Activated CD4-positive, alpha-beta T cell treated with anti-CD3 and anti-CD28 coated beads for 4 hours (primary cell): ENCODE measurements around the gene TUBA1B.

Experiments used
- DNase-seq, 2 donors: peaks; one replicate each; pipeline ENCODE4 v3.0.0-alpha.2; 2020

TUBA1B gene

DNA sequence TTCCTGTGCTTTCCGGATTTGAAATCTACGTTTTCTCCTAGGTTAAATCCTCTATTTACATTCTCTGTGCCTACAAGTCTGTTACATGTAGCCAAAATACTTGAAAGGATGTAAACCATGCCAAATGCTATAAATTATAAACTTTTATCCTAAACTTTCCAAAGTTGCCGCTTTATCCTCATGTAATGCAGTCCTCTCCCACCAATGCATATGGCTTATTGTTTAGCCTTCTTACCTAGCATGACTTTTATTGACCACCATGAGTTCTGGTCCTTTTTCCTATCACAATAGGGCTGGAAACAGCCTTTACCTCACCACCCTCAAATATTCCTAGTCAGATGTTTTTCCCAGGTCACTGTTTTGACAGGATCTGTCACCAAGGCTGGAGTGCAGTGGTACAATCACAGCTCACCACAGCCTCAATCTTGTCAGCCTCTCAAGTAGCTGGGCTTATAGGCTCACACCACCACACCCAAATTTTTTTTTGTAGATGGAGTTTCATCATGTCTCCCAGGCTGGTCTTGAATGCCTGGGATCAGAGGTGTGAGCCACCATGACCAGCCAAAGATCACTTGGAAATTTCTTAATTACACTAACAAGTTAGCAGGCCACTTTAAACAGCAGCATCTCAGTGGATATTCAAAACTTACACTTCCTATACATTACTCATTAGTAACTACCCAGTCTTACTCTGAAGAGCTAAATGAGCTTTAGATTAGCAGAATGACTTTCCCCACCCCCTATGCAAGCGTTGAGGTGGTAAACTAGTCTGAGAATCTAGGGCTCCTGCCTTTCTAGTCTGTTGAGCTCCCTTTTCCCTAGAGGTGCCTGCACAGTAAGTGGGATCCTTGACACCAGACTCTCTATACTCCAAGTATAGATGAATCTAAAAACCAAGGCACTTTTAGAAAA, 4.1 kb downstream of the TUBA1B start:
- DNase-seq = no peak

DNA sequence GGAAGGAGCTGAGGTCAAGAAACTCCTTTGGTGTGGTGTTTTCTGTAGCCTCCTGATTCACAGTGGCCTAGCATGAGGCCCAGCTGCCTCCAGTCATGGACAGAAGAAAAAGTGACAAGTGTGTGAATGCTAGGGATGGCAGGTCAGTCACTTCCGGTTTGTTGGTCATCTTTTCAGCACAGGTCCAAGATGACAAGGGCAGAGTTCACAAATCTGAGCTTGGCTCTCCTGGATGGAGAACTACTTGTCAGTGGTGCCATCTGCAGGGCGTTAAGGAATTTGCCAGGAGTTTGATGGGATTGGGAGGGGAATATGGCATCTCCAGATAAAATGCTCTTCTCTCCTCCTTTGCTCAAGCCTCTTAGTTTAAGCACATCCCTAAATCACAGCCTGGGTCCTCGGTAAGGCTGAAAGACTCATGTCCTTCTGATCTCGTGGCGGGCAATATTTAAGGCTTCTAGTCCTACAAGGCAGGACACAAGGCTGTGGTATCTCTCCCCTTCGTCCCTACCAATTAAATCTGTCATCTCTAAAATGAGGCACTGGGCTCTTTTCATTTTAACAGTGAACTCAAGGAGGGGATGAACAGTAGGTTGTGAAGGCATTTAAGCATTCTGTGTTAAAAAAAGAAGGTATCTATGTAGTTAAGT, 10.0 kb downstream of the TUBA1B start:
- DNase-seq = no peak

DNA sequence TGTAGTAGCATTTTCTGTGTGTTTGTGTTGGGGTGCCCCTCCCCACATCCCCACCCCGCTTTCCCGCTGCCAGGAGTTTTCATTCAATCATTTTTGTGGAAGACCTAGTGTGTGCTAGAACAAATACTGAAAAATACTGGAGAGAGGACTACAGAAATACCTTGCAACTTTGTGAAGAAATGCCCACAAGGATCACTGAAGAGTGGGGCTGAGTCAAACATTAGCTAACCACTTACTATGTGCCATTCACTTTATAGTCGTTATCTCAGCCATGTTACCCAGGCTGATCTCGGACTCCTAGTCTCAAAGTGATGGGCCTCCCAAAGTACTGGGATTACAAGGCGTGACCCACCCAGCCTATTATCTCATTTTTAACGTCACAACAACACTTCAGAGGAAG, 20.0 kb downstream of the TUBA1B start:
- no peak for DNase-seq

DNA sequence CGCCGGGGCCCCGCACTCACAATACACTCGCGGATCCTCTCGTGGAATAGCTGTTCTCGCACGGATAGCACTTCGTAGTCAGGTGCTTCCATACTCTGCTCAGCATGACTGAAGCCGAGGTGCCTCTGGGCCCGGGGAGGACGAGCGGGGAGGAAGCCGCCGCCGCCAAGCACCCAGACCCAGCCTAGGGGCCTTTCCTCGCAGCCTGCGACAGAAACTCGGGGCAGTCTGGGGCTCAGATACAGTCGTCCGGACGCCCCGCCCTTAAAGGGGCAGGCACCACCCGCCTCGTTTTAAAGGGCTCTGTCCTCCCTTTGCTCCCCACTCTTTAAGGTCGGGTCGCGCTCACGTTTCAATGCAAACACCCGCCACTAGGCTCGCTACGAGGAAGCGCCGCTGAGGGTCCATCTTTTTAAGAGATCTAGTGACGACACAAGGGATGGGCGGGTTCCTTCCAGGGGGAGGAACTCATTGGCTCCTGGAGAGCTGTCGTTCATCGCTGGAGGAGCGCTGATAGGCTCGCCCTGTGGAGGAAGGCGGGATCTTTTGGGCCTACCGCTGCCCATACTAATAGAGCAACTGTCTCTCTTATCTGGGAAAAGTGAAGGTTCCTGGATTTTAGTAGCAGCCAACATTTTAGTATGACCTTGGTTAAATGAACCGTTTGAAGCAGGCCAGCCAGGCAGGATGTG, 20.6 kb downstream of the TUBA1B start, which contains the start of gene LMBR1L:
TSS of gene LMBR1L (minus strand) at position 384 of the 692 bp plus-strand sequence. CDS start at position 92, 292 bp downstream.
- peak; percentile 94 to 97 for DNase-seq

DNA sequence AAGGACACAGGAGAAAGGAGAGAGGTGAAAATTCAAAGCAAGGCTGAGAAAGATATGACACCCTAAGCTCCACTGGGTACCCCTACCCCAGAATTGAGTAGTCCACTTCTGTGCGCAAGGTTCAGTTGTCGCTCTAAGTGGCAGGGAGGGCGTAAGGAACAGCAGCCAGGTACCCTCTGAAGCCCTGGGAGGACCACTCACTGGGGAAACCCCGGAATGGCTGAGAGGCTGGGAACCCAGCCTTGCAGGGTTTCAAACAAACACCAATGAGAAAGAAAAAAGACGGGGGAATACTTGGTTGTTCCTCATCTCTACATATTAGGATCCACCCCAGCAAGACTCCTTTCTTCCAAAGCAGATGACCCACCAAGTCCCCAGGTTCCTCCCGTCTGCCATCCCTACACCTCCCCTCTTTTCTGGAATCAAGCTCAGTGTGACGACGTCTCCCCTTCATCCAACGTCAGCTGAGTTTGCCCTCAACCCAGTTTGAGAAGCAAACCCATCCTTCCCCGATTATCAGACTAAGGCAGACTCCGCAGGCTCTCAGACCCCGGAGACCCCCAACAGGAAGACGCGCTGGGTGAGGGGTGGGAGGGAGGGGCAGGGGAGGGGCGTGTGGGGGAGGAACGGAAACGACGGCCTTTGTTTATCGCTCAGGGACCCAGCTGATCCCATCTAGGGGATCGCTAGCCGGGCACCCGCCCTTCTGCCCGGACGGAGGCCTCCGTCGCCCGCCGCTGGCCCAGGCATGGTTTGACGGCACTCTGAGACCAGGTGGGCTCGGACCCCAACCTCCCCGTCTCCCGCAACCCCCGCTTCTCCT, 21.3 kb downstream of the TUBA1B start:
- no peak for DNase-seq

DNA sequence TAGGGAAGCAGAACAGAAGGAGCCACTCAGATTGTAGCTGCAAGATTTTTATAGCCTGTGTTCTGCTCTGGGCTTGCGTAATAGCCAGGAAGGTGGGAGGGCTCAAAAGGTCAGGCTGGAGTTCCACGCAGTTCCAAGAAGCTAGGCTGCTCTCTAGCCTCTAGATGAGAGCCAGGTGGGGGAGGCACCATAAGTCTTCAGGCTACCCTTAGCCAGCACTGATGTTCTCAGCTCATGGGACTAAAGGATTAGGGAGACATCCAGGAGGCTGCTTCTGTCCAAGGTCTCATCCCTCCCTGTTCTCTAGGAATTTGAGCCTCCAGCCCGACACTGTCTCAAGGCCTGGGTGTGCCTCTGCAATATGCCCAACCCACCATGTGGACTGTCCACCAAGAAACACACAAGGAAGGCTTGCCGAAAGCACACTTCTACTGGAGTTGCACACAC, 22.2 kb downstream of the TUBA1B start:
- no peak for DNase-seq

DNA sequence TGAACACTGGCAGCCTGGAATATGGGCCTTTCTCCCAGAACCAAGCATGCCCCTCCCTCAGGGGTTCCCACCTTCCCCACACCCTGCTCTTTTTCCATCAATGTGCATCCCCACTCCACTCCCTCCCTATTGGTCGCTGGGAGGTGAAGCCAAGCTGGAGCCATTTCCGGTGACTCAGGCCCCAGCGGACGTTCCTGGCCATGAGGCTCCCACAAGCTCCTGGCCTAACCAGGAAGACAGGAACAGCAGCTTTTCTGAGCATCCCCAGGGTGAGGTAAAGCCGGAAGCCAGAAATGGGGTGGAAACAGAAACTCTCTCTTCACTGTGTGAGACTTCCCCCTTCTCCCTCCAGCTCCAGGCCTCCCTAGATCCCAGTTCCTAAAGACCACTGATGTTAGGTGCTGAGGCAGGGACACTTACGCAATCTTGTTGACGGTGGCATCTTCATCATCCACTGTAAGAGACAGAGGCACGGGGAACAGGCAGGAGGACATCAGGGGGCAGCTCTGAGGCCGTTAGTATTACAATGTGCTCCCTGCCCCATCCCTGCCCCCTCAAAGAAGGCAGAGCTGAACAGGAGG, 25.6 kb downstream of the TUBA1B start:
- no peak for DNase-seq

DNA sequence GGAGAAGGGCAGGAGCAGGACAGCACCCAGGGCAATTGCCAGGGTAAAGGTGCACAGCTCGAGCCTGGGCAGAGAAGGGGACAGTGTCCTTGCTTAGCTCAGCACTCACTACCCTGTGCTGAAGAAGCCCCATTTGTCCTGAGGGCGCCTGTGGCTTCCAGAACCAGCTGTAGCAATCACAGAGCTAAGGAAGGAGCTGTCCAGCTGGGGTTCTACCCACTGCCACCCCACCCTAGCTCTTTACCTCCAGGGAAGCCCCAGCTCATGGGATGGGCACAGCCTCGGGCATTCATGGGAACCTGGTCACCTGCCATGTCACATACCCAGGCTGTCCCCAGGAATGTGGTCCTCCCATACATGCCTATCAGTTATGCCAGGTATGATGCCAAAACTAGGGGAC, 26.4 kb downstream of the TUBA1B start:
- no peak for DNase-seq

DNA sequence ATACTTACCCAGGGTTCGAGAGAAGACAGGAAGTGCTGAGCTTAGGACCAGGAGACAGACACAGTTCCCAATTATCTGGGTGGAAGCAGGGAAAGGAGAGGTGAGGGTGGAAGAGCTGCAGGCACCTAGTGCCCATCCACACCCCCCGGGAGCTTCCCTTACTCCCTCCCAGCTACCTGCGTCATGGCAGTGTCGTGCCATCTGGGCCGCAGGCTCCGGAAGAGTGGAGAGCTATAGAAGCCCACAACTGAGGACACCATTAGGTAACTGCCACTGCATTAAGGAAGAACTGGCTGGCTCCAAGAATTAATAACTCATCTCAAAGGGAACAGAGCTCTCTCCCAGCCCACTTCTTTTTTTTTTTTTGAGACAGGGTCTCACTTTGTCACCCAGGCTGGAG, 30.8 kb downstream of the TUBA1B start:
- DNase-seq = no peak

DNA sequence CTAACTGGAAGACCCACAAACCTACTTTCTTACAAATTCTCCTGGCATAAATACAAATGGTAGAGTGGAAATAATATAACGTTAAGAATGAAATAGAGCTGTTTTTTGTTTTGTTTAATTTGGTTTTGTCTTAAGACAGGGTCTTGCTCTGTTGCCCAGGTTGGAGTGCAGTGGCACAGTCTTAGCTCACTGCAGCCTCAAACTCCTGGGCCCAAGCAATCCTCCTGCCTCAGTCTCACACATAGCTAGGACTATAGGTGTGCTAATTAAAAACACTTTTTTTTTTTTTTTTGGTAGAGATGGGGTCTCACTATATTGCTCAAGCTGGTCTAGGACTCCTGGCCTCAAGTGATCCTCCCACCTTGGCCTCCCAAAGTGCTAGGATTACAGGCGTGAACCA, 32.5 kb downstream of the TUBA1B start:
- DNase-seq = no peak

DNA sequence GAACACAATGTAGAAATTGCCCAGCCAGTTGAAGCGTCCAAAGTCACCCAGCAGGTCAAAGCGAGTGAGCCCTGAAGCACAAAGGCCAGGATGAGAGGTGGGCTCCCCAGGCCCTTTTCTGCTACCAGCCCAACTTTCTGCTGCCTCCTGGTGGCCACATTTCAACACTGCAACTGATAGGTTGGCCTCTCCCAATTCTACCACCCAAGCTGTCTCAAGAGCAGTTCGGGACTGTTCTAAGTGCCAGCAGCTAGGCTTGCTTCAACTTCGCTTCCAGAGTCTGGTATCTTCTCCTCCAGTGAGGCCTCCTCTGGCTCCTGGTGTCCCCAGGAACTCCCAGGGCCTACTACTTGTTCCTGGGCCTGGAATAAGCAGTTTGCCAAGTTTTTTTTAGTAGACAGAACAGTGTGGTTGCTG, 33.2 kb downstream of the TUBA1B start:
- DNase-seq = peak; percentile 46 to 67

DNA sequence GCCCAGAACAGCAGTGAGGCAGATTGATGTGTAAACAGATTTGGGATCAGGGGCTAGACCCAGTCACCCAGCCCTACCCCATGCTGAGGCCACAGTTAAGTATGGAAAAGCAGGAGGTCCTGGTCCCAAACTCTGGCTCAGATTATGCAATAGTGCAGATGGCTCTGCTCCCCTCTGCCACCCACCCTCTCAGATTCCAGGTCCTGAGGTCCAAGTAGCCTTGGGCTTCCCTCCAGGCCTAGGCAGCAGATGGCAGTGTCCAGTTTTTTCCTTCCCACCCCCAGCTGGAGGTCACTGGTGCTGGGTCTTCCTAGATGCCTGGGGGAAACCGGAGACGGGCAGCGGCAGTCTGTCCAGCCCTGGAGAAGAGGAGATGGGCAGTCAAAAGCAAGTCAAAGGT, 33.8 kb downstream of the TUBA1B start:
- DNase-seq = no peak

DNA sequence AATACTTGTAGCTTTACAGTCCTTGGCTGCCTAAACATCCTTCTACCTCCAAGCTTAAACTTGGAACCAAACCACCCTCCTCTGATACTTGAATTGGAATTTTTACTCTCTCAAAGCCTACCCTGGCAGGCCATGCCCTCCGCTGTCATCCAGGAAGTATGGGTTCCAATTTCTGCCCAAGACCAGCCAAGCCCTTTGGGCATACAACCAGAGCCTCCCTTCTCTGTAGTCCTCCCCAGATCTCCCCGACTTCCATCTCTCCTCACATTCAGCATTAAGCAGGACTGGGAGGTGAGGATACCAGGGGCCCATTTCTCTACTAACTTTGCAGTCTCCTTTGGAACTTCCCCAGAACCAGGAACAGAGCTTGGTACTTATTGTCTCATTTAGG, 36.2 kb downstream of the TUBA1B start:
- no peak for DNase-seq

DNA sequence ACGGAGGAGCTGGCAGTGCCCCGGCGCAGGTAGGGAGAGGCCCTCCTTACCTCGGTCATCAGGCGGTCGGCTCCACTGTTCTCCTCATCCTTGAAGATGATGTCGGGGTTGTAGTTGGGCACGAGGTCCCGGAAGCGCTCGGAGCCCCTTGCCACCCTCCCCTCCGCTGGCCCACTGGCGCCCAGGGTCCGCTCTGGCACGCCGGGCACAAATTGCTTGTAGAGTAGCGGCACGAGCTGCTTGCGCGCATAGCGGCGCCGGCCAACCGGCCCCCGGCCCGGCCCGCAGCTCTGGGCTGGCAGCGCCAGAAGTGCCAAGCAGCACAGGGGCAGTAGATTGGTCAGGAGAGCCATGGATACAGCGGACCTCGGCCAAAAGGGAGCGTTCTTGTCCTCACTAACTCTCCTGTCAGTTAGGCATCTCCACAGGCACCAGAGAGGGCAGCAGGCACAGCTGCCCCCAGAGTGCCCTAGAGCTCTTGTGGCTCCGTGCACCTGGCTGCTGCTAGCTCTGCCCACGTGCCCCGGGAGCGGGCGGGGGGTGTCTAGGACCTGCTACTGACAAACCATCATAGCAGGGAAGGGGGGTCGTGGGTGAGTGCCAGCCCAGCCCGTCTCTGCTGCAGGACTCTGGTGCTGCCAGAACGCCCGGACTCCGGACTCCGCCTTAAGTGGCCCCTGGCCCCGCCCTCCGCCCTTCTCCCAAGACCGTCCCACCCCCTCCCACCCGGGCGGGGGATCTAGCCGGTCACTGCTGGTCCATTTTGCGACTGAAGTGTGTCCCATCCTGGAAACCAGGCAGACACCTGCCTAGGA, 36.8 kb downstream of the TUBA1B start, which contains the start of gene DHH:
TSS of gene DHH (minus strand) at position 642 of the 815 bp plus-strand sequence. CDS start at position 353, 289 bp downstream.
- no peak for DNase-seq

DNA sequence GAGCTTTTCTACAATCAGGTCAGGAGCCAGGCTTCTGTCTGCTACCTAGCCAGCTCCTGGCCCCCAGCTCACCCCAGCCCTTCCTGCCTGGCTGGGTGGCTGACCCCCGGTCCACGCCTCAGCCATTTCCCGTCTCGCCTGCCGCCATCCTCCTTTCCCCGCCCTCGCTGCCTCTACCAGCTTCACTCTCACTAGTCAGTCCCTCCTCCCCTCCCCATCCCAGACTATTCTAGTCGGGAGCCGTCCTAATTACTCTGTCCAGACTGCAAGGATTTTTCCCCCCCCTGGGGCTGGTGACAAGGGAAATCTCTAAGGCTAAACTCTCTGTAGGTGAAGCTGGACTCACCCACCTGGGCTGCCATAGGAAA, 37.4 kb downstream of the TUBA1B start:
- no peak for DNase-seq

DNA sequence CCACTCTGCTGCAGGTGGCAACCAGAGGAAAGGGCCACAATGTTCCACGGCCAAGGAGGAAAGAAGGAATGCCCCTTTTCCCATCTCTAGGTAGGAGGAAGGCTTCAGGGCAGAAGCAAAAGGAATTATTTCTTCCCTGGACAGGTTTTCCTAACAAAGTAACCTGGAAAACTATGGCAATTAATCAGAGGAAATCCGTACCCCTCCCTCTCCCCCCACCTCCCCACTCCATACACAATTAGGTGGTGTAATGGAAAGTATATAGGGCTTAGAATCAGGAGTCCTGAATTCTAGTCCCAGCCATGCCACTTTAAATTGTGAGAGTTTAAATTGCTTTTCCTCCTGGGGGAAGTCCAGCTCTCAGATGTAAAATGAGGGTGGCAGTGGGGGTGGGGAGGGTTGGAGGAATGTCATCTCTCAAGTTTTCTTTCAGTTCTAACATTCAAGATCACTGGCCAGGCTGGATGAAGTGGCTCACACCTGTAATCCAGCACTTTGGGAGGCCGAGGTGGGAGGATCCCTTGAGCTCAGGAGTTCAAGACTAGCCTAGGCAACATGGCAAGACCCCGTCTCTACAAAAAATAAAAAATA, 38.3 kb downstream of the TUBA1B start:
- DNase-seq = no peak

DNA sequence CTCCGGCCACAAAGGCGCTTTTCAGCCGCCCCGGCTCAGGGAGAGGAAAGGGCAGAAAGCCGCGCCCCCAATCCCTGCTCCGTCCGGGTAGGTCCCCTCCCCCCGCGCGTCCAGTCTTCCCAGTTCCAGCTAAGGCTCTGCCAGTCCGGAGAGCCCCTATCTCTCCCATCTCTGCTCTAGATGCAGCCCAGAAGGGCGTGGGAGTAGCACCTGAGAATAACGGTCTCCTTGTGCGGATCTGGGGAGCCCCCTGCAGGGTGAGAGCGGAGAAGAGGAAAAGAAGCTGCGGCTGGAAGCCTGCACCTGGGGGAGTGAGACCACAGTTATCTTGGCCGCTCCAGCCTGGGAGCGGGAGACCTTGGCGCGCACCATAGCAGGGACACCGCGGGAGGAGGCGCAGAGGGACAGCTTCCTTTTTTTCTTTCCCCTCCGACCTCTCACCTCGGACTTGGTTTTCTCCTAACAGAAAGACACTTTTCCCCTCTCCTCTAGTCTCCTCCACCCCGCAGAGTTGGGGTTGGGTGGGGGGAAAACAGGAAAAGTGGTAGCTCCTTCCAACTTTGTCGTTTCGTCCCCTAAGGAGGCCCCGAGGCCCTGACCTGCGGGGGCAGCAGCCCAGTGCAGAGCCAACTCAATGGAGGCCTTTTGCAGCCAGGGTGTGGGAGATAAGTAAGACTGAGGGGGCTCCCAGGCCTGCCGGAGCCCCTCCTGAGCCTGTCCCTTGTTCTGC, 38.9 kb downstream of the TUBA1B start:
- peak; percentile 67 to 72 for DNase-seq

DNA sequence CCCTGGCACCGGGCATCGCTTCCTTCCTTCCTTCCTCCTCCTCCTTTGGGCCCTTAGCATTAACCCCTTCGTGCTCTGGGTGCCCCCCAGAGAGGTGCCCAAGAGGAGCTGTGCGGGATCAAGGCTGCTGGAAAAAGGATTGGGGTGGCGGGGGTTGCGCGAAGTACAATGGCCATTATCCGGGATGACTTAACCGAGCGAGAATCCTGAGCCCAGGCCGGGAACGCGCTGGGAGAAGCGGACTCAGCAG, 39.4 kb downstream of the TUBA1B start:
- no peak for DNase-seq

DNA sequence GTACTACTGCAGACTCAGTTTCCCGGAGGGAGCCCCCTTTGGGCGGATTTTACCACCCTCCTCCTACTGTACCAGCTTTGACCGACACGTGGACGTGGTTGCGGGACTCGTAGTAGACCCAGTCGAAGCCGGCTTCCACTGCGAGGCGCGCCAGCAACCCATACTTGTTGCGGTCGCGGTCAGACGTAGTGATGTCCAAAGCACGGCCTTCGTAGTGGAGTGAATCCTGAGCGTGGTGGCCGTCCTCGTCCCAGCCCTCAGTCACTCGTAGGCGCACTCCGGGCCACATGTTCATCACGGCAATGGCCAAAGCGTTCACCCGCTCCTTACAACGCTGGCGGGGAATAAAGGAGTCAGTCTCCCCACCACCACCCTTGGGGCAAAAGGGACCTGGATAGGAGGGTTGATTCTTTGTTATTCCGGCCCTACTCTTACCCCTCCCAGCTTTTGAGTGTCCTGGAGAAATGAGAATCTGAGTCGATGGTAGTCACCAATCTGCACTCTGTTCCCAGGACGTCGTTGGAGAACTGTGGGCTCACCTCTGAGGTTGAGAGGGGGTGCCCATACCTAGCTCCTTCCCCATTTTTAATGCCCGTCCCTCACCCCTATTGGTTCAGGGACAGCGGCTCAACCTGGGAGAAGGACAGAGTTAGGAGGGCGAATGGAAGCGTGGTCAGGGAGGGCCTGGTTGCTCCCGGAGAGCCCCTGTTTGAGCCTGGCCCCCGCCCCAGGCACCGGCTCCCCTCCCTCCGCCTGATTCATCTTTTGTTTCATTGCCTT, 39.9 kb downstream of the TUBA1B start:
- no peak for DNase-seq
